Lower leg skin (tissue), 4 donors: ENCODE measurements around the gene SPOCK1. TPM values are rescaled to one million over a fixed set of nuclear protein-coding genes. Genes with fewer than 3 reads are reported as not detected.

ENCODE experiments used
- DNase-seq, 2 donors: peaks; one replicate each; pipeline ENCODE4 v3.0.0-alpha.2; 2019; ENCODE audit warnings: low spot score in 2 of 2
- H3K4me3 ChIP-seq: fragments of 200-600 bp; sonication (generic); 2 replicates; pipeline ENCODE4 v1.5.1; 2017; ENCODE audit warnings: mild to moderate bottlenecking, low read depth; ENCODE audit not compliant: poor library complexity, severe bottlenecking
- POLR2A ChIP-seq, 2 donors: fragments of 450-650 bp; IDR thresholded peaks; one replicate each; pipeline ENCODE4 v1.6.1; 2016 to 2017; ENCODE audit warnings: antibody characterized with exemption in 2 of 2, mild to moderate bottlenecking in 1 of 2, moderate library complexity in 1 of 2
- WGBS, 2 donors: methylation state at CpG; one replicate each; pipeline ENCODE4 v1.1.5; 2018; 5-methylcytosine and 5-hydroxymethylcytosine counted together
- intact Hi-C: fragments of 100-400 bp; cut with DNase I; formaldehyde crosslinking; loops from one replicate; pipeline ENCODE4 v1.15.0; 2023; ENCODE audit warnings: low total_unique reads
- total RNA-seq, 4 donors: library from RNA; depleted of rRNA; stranded (reverse); fragments of >200 nt; gene quantifications; one replicate each; pipeline ENCODE4 v1.1.0, GENCODE V29; 2016
- TF ChIP-seq, protein P1 (sequence below), 3 donors: fragments of 450-650 bp; IDR thresholded peaks; one replicate each; pipeline ENCODE4 v1.5.1; 2016; ENCODE audit warnings: antibody characterized with exemption in 3 of 3, mild to moderate bottlenecking in 3 of 3, moderate library complexity in 2 of 3

Gene SPOCK1
- total RNA-seq, 4 donors from 2014 or later, result 7.9 to 21.5 (median 11.7) TPM

DNA sequence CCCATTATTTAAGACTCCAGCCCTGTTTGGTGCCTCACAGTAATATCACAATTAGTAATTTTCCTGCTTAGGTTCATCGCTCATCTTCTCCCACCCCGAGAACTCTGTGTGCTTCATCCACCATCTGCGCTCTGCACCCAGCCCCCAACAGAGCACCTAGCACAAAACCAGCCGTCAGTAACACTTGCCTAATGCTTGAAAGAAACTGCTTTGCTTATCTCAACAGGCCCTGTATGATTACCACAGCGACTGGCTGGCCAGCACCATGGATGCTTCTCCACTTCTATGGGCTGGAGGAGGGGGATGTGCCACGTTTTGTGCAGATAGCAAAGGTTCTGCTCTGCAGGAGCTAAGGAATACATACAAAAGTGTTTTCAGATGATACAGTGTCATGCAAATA is 166.8 kb downstream of the SPOCK1 start:
- intact Hi-C loops, result no loop called here

DNA sequence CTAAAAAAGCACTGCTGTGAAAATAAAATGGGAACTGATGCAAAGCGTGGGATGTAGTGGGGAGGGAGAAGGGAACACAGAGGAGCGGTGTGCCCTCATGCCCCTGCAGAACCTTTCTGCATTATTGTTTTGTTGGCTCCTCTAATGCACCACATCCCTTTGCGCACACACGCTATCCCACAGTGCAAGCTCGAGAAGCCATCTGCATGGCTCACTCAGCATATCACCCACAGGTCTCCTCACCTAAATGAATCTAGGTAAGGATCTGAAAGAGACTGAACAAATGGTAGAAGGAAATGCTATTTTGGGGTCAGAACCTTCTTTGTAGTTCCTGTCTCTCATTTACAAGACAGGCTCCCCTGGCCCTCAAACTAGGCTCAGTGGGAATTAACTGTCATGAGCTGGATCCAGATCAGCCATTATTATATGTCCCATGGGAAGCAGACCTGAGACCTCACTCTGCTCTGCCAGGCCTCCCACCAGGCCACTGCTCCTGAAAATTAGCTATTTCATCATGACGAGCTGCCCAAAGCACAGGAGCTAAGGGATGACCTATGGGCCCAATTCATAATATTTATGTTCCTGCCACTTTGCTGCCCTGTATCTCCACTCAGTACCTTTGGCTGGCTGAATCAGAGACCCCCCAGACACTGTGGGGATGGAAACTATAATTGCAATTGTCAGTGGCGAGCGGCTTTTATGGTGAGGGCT is 169.4 kb downstream of the SPOCK1 start:
- DNase-seq, result no peak
- intact Hi-C loops, result loop anchor here (5.0 kb wide), 1 partner anchor 168 kb away; the partner anchor contains the start of gene SPOCK1
- no peak overlapping the region for H3K4me3 ChIP-seq
- WGBS, 2 donors, result 94 to 95% methylated on average over 8 of the region's 8 CpGs
- TF ChIP-seq POLR2A (IDR thresholded peaks at IDR 0.05), result no peak
- TF ChIP-seq, protein P1, sequence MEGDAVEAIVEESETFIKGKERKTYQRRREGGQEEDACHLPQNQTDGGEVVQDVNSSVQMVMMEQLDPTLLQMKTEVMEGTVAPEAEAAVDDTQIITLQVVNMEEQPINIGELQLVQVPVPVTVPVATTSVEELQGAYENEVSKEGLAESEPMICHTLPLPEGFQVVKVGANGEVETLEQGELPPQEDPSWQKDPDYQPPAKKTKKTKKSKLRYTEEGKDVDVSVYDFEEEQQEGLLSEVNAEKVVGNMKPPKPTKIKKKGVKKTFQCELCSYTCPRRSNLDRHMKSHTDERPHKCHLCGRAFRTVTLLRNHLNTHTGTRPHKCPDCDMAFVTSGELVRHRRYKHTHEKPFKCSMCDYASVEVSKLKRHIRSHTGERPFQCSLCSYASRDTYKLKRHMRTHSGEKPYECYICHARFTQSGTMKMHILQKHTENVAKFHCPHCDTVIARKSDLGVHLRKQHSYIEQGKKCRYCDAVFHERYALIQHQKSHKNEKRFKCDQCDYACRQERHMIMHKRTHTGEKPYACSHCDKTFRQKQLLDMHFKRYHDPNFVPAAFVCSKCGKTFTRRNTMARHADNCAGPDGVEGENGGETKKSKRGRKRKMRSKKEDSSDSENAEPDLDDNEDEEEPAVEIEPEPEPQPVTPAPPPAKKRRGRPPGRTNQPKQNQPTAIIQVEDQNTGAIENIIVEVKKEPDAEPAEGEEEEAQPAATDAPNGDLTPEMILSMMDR (IDR thresholded peaks at IDR 0.05), result no peak

More for the DNA sequence above, 166.8 kb downstream of the SPOCK1 start:
- WGBS, 2 donors, result 78 to 87% methylated on average over 6 of the region's 6 CpGs
- no peak overlapping the region for H3K4me3 ChIP-seq
- TF ChIP-seq POLR2A (IDR thresholded peaks at IDR 0.05), result no peak
- TF ChIP-seq, protein P1 (IDR thresholded peaks at IDR 0.05), result no peak
- DNase-seq, result no peak

DNA sequence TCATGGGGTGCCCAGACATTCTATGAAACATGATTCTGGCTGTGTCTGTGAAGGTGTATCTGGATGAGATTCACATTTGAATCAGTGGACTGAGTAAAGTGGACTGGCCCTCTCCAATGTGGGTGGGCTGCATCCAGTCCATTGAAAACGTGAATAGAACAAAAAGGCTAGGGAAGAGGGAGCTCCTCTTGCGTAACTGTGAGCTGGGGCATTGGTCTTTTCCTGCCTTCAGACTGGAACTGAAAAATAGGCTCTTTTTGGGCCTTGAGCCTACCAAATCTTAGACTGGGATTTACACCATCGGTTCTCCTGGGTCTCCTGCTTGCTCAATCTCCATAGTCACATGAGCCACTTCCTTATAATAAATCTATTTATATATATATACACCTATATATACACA is 170.1 kb downstream of the SPOCK1 start:
- 82 to 94% methylated on average over 3 of the region's 3 CpGs for WGBS, 2 donors
- no peak overlapping the region for H3K4me3 ChIP-seq
- DNase-seq, result no peak
- TF ChIP-seq, protein P1 (IDR thresholded peaks at IDR 0.05), result no peak
- TF ChIP-seq POLR2A (IDR thresholded peaks at IDR 0.05), result no peak
- intact Hi-C loops, result loop anchor here (5.0 kb wide), 1 partner anchor 168 kb away; the partner anchor contains the start of gene SPOCK1

DNA sequence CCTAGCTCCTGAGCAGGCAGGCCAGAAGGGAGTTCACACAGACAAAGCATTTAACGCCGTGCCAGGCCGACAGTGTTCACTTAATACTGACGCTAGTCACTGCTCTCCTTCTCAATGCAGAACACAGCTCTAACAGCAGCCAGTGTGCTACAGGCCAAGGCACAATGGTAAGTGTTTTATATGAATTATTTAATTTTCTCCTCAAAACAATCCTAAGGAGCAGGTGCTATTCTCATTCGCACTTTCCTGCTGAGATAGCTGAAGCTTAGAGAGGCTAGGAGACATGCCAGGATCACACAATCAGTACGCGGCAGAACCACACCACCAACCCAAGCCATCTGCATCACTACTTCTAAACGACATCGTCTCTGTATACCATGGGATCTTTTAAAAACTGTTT is 170.7 kb downstream of the SPOCK1 start:
- TF ChIP-seq POLR2A (IDR thresholded peaks at IDR 0.05), result no peak
- TF ChIP-seq, protein P1 (IDR thresholded peaks at IDR 0.05), result no peak
- intact Hi-C loops, result loop anchor here (5.0 kb wide), 1 partner anchor 169 kb away; the partner anchor contains the start of gene SPOCK1
- WGBS, 2 donors, result 92 to 96% methylated on average over 9 of the region's 9 CpGs
- DNase-seq, result no peak
- H3K4me3 ChIP-seq, result no peak overlapping the region

DNA sequence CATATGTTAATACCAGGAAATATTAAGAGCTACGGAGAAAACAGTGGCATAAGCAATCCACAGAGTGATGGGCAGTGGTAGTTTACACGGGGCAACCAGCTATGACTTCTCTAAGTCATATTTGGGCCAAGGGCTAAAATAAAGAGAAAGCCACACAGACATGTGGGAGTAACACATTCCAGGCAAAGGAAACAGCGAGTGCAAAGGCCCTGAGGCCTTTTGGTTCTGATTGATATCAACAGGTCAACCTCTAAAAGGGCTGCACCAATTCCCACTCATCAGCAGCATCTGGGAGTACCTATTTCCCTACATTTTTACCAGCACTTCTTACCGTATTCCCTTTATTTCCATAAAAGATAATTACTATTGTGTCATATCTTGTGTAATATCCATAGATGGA is 173.4 kb downstream of the SPOCK1 start:
- TF ChIP-seq, protein P1 (IDR thresholded peaks at IDR 0.05), result no peak
- no peak for TF ChIP-seq POLR2A (IDR thresholded peaks at IDR 0.05)
- H3K4me3 ChIP-seq, result no peak overlapping the region
- intact Hi-C loops, result loop anchor here (5.0 kb wide), 1 partner anchor 172 kb away; the partner anchor contains the start of gene SPOCK1
- no peak for DNase-seq
- 66 to 69% methylated on average over 4 of the region's 4 CpGs for WGBS, 2 donors
